Stromal cell of bone marrow (primary cell): ENCODE data around the gene APOL5.
"Not testable (repeated sequence)": the region's sequence is repeated elsewhere in the genome, so short reads cannot be mapped to it uniquely, and the experiment has no call there.

Experiments
- DNase-seq: peaks from one replicate; pipeline ENCODE4 v3.0.0-alpha.2; 2012; ENCODE audit warnings: low read depth

The APOL5 gene

GRCh38 chr22:35717572-35717971 lies at the start of gene APOL5:
TSS of gene APOL5 (plus strand) at chr22:35717872. CDS start at chr22:35717872, 0 bp downstream.
- DNase-seq = no peak

- DNase-seq = no peak
Measured at GRCh38 chr22:35674335-35674734, 43.3 kb upstream of the APOL5 start.

- not testable (repeated sequence) for DNase-seq
Measured at GRCh38 chr22:35676065-35676464, 41.6 kb upstream of the APOL5 start.

GRCh38 chr22:35677460-35678187 lies 40.0 kb upstream of the APOL5 start:
- DNase-seq = no peak

- no peak for DNase-seq
Measured at GRCh38 chr22:35678836-35679235, 38.8 kb upstream of the APOL5 start.

GRCh38 chr22:35679492-35679891 lies 38.2 kb upstream of the APOL5 start:
- not testable (repeated sequence) for DNase-seq

GRCh38 chr22:35681454-35682052 lies 36.1 kb upstream of the APOL5 start:
- no peak for DNase-seq

- no peak for DNase-seq
Measured at GRCh38 chr22:35683560-35683959, 34.1 kb upstream of the APOL5 start.

GRCh38 chr22:35684270-35684700 lies 33.4 kb upstream of the APOL5 start:
- peak; percentile 57 for DNase-seq

GRCh38 chr22:35684732-35685131 lies 32.9 kb upstream of the APOL5 start:
- no peak for DNase-seq

GRCh38 chr22:35685731-35686130 lies 31.9 kb upstream of the APOL5 start:
- DNase-seq = no peak

GRCh38 chr22:35686298-35686697 lies 31.4 kb upstream of the APOL5 start:
- DNase-seq = no peak

- no peak for DNase-seq
Measured at GRCh38 chr22:35687461-35687860, 30.2 kb upstream of the APOL5 start.

GRCh38 chr22:35688913-35689675 lies 28.6 kb upstream of the APOL5 start:
- DNase-seq = no peak

- no peak for DNase-seq
Measured at GRCh38 chr22:35690001-35690400, 27.7 kb upstream of the APOL5 start.

GRCh38 chr22:35695202-35695601 lies 22.5 kb upstream of the APOL5 start:
- no peak for DNase-seq

- no peak for DNase-seq
Measured at GRCh38 chr22:35697142-35697541, 20.5 kb upstream of the APOL5 start.

- not testable (repeated sequence) for DNase-seq
Measured at GRCh38 chr22:35699852-35700251, 17.8 kb upstream of the APOL5 start.

- no peak for DNase-seq
Measured at GRCh38 chr22:35703861-35704584, 13.6 kb upstream of the APOL5 start.

- peak; percentile 69 for DNase-seq
Measured at GRCh38 chr22:35705141-35705540, 12.5 kb upstream of the APOL5 start.

- no peak for DNase-seq
Measured at GRCh38 chr22:35708453-35708852, 9.2 kb upstream of the APOL5 start.

- no peak for DNase-seq
Measured at GRCh38 chr22:35708917-35709316, 8.8 kb upstream of the APOL5 start.
